Liver (tissue), 9 donors: ENCODE results near the gene ABHD12B. TPM values are rescaled to one million over a fixed set of nuclear protein-coding genes. Genes with fewer than 3 reads are reported as not detected.

ENCODE experiments used
- DNase-seq: peaks from one replicate; pipeline ENCODE4 v3.0.0-alpha.2; 2017; ENCODE audit warnings: low spot score
- H3K27ac ChIP-seq, 2 donors: one replicate each; pipeline ENCODE4 v1.7.0; 2013; ENCODE audit warnings: inconsistent platforms in 2 of 2, low read length in 2 of 2, control low read depth in 1 of 2, low read depth in 1 of 2, mild to moderate bottlenecking in 1 of 2
- H3K27me3 ChIP-seq, 4 donors: one replicate each; pipeline versions ENCODE4 v1.6.1 to v1.7.0; 2013; ENCODE audit warnings: low read length in 3 of 4, inconsistent platforms in 1 of 4, mild to moderate bottlenecking in 1 of 4, moderate library complexity in 1 of 4; ENCODE audit not compliant: control insufficient read depth in 4 of 4, insufficient read depth in 4 of 4
- H3K36me3 ChIP-seq, 4 donors: one replicate each; pipeline versions ENCODE4 v1.6.1 to v1.7.0; 2013; ENCODE audit warnings: low read length in 3 of 4, mild to moderate bottlenecking in 3 of 4, low read depth in 1 of 4, moderate library complexity in 1 of 4; ENCODE audit not compliant: control insufficient read depth in 4 of 4, insufficient read depth in 3 of 4
- H3K4me1 ChIP-seq, 4 donors: one replicate each; pipeline versions ENCODE4 v1.6.1 to v1.7.0; 2013; ENCODE audit warnings: low read length in 3 of 4, mild to moderate bottlenecking in 3 of 4, moderate library complexity in 1 of 4; ENCODE audit not compliant: control insufficient read depth in 4 of 4, insufficient read depth in 4 of 4
- H3K4me3 ChIP-seq, 3 donors: one replicate each; pipeline versions ENCODE4 v1.6.1 to v1.7.0; 2013; ENCODE audit warnings: low read length in 3 of 3, control low read depth in 1 of 3, low read depth in 1 of 3, mild to moderate bottlenecking in 1 of 3
- H3K9ac ChIP-seq, 2 donors: one replicate each; pipeline ENCODE4 v1.7.0; 2013; ENCODE audit warnings: low read length in 2 of 2, mild to moderate bottlenecking in 2 of 2, moderate library complexity in 2 of 2, control low read depth in 1 of 2, low read depth in 1 of 2
- H3K9me3 ChIP-seq, 4 donors: one replicate each; pipeline versions ENCODE4 v1.6.1 to v1.7.0; 2013; ENCODE audit warnings: low read length in 3 of 4; ENCODE audit not compliant: control insufficient read depth in 4 of 4
- EGR1 ChIP-seq, 2 donors: IDR thresholded peaks; 2 replicates each; pipeline ENCODE4 v1.6.1; 2016 to 2018; ENCODE audit warnings: antibody characterized with exemption in 2 of 2, low read depth in 2 of 2
- FOXA1 ChIP-seq: IDR thresholded peaks from 2 replicates; pipeline ENCODE4 v1.6.1; 2016; ENCODE audit warnings: antibody characterized with exemption
- FOXA2 ChIP-seq: IDR thresholded peaks from 2 replicates; pipeline ENCODE4 v1.6.1; 2016; ENCODE audit warnings: antibody characterized with exemption
- GABPA ChIP-seq, 2 donors: IDR thresholded peaks in 1 of 2; conservative IDR thresholded peaks in 1 of 2; 2 replicates each; pipeline ENCODE4 v1.6.1; 2016; ENCODE audit warnings: antibody characterized with exemption in 2 of 2, mild to moderate bottlenecking in 1 of 2, moderate library complexity in 1 of 2
- HNF4A ChIP-seq, 2 donors: conservative IDR thresholded peaks; 2 replicates each; pipeline ENCODE4 v1.6.1; 2016; ENCODE audit warnings: antibody characterized with exemption in 2 of 2, mild to moderate bottlenecking in 2 of 2
- HNF4G ChIP-seq: IDR thresholded peaks from 2 replicates; pipeline ENCODE4 v1.6.1; 2016; ENCODE audit warnings: antibody characterized with exemption
- JUND ChIP-seq, 2 donors: IDR thresholded peaks; 2 replicates each; pipeline ENCODE4 v1.6.1; 2016; ENCODE audit warnings: antibody characterized with exemption in 2 of 2
- NR2F2 ChIP-seq: IDR thresholded peaks from 2 replicates; pipeline ENCODE4 v1.6.1; 2016; ENCODE audit warnings: antibody characterized with exemption
- REST ChIP-seq: IDR thresholded peaks from 2 replicates; pipeline ENCODE4 v1.6.1; 2016; ENCODE audit warnings: antibody characterized with exemption, mild to moderate bottlenecking
- RXRA ChIP-seq, 2 donors: IDR thresholded peaks; 2 replicates each; pipeline ENCODE4 v1.6.1; 2017 to 2018; ENCODE audit warnings: antibody characterized with exemption in 2 of 2, mild to moderate bottlenecking in 1 of 2
- SP1 ChIP-seq: IDR thresholded peaks from 2 replicates; pipeline ENCODE4 v1.6.1; 2018; ENCODE audit warnings: antibody characterized with exemption, mild to moderate bottlenecking
- TAF1 ChIP-seq: conservative IDR thresholded peaks from 2 replicates; pipeline ENCODE4 v1.6.1; 2016; ENCODE audit warnings: antibody characterized with exemption, mild to moderate bottlenecking
- ZBTB33 ChIP-seq: IDR thresholded peaks from 2 replicates; pipeline ENCODE4 v1.6.1; 2016; ENCODE audit warnings: antibody characterized with exemption
- WGBS: extraction: QIAGEN DNeasy Blood & Tissue Kit; methylation state at CpG from one replicate; pipeline ENCODE4 v1.1.7; 2013; 5-methylcytosine and 5-hydroxymethylcytosine counted together
- polyA plus RNA-seq, 2 donors: library from polyadenylated mRNA; stranded (reverse) in 1 of 2; unstranded in 1 of 2; fragments of 200-250 nt in 1 of 2; fragments of >200 nt in 1 of 2; fragmentation: Nextera tagmentation in 1 of 2; extraction: Ambion mirVana in 1 of 2; gene quantifications; one replicate each; pipeline versions ENCODE4 v1.2.1 to v1.2.3, GENCODE V29; 2013 to 2015
- total RNA-seq, 2 donors: library from RNA; depleted of rRNA; stranded (reverse); fragments of >200 nt; gene quantifications; one replicate each; pipeline ENCODE4 v1.2.3, GENCODE V29; 2014
- TF ChIP-seq, protein P1 (sequence below): IDR thresholded peaks from 2 replicates; pipeline ENCODE4 v1.6.1; 2016; ENCODE audit warnings: antibody characterized with exemption
- donor health status: healthy.
- donor health status: healthy.
- donor health status: healthy.
- donor health status: healthy.
- donor health status: healthy.

ABHD12B gene
- total and polyA plus RNA-seq, 4 donors: 0.09 to 0.58 TPM; not detected in 2

DNA sequence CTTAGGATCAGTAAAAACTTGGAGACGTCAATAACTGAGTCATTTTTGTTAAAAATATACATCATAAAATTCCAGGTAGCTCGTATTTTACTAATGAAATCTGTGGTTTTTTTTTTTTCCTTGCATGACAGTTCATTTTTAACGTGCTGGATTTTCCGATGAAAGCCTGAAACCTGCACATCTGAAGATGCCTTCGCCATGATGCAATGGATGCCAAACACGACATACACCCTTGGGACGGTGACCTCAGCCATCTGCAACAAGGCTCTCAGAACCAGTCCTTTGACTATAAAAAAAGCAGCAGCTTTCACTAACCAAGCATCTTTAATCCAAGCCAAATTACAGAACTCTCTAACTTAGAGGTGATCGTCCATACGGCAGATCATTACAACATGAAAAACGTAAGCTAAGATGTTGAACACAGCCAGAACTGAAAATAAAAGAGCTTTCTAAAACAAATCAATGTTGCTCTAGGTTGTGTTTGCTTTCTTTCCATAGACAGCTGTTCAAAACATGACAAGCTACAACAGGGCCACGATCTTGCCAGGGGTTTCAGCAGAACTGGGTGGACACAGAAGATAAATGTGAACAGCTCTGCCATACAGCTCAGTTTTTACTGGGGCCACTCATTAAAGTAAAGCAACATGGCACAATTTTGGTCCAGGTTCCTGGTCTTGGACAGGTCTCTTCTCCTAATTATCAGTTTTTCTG lies 48.6 kb upstream of the ABHD12B start:
- peak overlapping the region; percentile 28 to 47 for H3K9ac ChIP-seq
- WGBS: 56% methylated on average over 11 of the region's 11 CpGs
- peak overlapping the region; percentile 39 to 54 for H3K27ac ChIP-seq
- peak overlapping the region in 1 of 3 donors; percentile 16 for H3K4me3 ChIP-seq
- no peaks in the 10 kb centered on the region for H3K9me3 ChIP-seq
- H3K27me3 ChIP-seq: no peaks in the 10 kb centered on the region
- H3K4me1 ChIP-seq: peaks cover 0 to 21% (median 8%) of the 10 kb centered on the region in 4 donors
- H3K36me3 ChIP-seq: no peaks in the 10 kb centered on the region
- peak in 1 of 2 donors; percentile 19 for TF ChIP-seq RXRA (IDR thresholded peaks at IDR 0.05)
- TF ChIP-seq REST: no peak
- no peak for TF ChIP-seq JUND (IDR thresholded peaks at IDR 0.05)
- DNase-seq: no peak

DNA sequence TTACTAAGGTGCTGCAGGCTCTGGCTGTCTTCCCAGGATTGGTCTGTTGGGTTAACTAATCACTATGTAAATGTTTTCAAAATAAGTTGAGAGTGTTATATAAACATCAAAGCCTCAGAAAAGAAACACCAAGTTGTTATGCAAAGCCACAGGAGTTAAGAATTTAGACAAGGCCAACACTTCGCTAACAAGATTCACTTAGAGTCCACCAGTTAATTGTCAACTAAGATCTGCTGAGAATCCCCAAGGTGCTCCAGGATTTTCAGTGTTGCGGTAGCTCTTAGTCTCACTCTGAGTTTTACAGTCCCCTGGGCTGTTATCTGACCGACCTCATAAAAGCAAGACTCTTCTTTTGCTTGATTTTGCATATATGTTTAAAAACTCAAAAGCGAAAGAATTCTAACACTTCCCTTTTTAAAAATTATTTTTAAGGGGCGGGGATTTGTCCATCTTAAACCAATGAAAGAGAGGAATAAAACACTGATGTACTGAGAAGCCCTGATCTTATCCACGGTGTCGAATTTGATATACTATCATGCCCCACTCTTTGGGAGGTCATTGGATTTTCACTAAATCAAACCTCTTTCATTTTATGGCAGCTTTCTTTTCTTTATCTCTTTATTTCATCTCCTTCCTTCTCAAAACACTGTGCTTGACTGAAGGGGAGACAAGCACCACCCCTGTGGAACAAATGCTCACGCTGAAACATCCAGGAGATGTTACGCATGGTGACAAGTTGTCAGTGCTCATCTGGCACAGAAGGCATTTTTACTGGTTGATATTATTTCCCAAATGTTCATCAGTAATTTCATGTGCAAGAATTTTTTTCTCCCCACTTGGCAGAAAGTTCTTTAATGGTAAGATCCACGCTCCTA lies 47.9 kb upstream of the ABHD12B start:
- peak overlapping the region; percentile 39 to 54 for H3K27ac ChIP-seq

More for the DNA sequence above, 47.9 kb upstream of the ABHD12B start:
- no peak overlapping the region for H3K4me3 ChIP-seq
- no peak for DNase-seq
- no peak overlapping the region for H3K9ac ChIP-seq
- no peaks in the 10 kb centered on the region for H3K27me3 ChIP-seq
- H3K4me1 ChIP-seq: peaks cover 0 to 21% (median 8%) of the 10 kb centered on the region in 4 donors
- H3K9me3 ChIP-seq: no peaks in the 10 kb centered on the region
- no peaks in the 10 kb centered on the region for H3K36me3 ChIP-seq
- WGBS: 73% methylated on average over 10 of the region's 10 CpGs
- no peak for TF ChIP-seq TAF1
- TF ChIP-seq EGR1 (IDR thresholded peaks at IDR 0.05; ENCODE audit: low read depth in 2 of 2): no peak
- TF ChIP-seq RXRA (IDR thresholded peaks at IDR 0.05): no peak
- no peak for TF ChIP-seq SP1
- TF ChIP-seq, protein P1, sequence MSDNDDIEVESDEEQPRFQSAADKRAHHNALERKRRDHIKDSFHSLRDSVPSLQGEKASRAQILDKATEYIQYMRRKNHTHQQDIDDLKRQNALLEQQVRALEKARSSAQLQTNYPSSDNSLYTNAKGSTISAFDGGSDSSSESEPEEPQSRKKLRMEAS: no peak
- no peak for TF ChIP-seq GABPA (IDR thresholded peaks at IDR 0.05 in 1 of 2, conservative IDR thresholded peaks at IDR 0.05 in 1 of 2)
- no peak for TF ChIP-seq NR2F2
- TF ChIP-seq HNF4A (conservative IDR thresholded peaks at IDR 0.05): no peak
- TF ChIP-seq FOXA2: no peak
- no peak for TF ChIP-seq FOXA1
- TF ChIP-seq ZBTB33: no peak
- TF ChIP-seq HNF4G: no peak
